GM18520 (cell line): ENCODE results near the gene LYG1.
"Not testable (repeated sequence)": the region's sequence is repeated elsewhere in the genome, so short reads cannot be mapped to it uniquely, and the experiment has no call there.

ENCODE experiments used
- ATAC-seq: cut with Tn5 transposase; IDR thresholded peaks from one replicate; pipeline ENCODE4 v1.9.1; 2021; ENCODE audit not compliant: unreplicated experiment

The LYG1 gene

DNA sequence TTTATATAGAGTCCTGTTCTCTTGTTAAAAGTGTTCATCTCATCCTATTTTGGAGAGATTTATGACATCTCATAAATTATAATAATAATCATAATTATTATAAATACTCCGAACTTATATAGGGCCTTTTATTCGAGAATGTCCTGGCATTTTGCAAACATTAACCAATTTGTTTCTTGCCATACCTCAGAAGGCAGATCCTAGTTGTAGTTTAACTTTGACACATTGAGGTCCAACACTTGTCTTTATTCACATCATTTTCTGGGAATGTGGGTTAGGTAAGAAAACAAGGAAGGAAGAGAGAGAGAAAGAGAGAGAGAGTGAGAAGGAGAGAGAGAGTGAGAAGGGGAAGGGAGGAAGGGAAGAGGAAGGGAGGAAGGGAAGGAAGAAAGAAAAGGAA is at the start of gene LYG1:
Gene LYG1, minus strand, starts transcription at position 101 of the 400 bp plus-strand sequence. CDS start 5,527 bp downstream, outside the sequence.
- ATAC-seq, result not testable (repeated sequence)

- no peak for ATAC-seq
These were observed 49.2 kb upstream of the LYG1 start for GRCh38 chr2:99350194-99350593.

DNA sequence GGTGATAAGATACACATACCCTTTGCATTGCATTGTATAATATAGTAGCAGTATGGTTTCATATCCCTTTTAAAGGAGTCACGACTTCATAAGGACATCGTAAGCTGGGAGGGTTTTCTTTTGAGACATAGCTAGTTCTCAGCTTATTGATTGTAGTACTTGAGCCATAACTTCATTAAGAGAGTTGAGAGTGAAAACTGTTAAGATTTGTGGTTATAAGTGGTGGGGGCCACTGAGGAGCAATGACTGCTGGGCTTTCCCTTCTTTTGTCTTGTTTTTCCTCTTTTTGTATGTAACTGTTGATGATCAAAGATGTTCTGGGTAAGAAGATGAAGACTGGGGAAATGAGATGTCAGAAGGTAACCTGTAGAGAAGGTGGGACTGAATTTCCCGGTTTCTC is 47.2 kb upstream of the LYG1 start:
- ATAC-seq, result peak; percentile 53

- no peak for ATAC-seq
These were observed 45.2 kb upstream of the LYG1 start for GRCh38 chr2:99346218-99346617.

DNA sequence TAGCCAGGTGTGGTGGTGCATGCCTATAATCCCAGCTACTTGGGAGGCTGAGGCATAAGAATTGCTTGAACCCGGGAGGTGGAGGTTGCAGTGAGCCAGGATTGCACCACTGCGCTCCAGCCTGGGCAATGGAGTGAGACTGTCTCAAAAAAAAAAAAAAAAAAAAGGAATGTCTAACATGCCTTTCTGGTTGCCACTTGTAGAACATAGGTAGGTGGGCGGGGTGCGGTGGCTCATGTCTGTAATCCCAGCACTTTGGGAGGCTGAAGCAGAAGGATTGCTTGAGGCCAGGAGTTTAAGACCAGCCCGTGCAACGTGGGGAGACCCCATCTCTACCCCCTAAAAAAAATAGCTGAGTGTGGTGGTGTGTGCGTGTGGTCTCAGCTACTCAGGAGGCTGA is 44.4 kb upstream of the LYG1 start:
- not testable (repeated sequence) for ATAC-seq

DNA sequence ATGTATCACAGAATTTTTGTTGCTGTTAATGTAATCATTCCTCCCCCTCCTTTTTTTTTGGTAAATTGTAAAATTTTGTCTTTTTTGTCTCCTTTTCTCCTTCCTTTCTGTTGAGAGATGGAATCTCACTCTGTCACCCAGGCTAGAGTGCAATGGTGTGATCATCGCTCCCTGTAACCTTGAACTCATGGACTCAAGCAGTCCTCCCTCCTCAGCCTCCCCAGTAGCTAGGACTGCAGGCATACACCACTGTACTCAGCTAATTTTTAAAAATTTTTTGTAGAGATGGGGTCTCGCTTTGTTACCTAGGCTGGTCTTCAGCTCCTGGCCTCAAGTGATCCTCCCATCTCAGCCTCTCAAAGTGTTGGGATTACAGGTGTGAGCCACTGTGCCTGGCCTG is 41.5 kb upstream of the LYG1 start:
- ATAC-seq, result no peak

GRCh38 chr2:99340669-99341236 is 39.8 kb upstream of the LYG1 start:
- no peak for ATAC-seq

DNA sequence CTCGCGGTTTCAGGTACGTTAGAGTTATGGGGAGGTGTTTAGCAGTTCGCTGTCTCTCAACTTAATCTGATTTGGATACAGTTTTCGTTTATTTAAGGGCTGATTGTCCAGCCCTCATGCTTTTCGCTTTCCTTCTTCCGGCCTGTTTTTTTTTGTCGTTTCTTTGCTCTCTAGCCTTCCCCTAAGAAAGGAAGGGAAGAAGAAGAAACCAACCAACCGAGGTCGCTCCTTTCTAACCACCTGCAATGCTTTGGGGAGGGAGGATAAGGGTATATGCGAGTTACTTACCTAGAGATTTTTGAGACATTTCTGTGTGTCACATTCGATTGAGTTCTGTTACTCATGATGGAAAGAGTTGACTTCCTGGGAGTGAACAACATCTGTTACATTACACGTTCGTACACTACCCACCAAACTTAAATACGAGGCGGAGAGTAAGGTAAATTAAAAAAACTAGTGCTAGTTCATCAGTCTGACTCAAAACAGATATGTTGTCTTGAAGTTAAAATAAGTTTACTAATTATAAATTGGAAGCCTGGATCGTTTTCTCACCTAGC is 37.1 kb upstream of the LYG1 start:
- ATAC-seq, result no peak

- peak; percentile 53 for ATAC-seq
These were observed 36.4 kb upstream of the LYG1 start, which contains the start of gene EIF5B for GRCh38 chr2:99337113-99338028. TSS of gene EIF5B (plus strand) at chr2:99337389. CDS start at chr2:99337555, 166 bp downstream.

DNA sequence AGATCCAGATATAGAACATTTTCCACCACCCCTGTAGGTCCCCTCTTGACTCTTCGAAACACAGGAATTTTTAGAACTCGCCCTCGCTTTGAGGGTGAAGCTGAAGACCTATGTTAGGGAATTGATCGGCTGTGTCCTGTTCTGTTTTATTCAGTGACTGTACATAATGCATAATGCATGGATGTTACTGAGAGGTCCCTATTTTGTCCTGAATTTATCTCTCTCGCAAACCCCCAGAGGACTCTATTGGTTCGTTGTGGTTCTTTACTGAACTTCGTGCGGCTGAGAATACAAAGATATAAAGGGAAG is 35.8 kb upstream of the LYG1 start:
- ATAC-seq, result no peak

GRCh38 chr2:99335911-99336803 is 35.2 kb upstream of the LYG1 start, which contains the start of gene TXNDC9:
TSS of gene TXNDC9 (minus strand) at chr2:99336333. CDS start at chr2:99333210, 3,123 bp downstream.
- ATAC-seq, result peak; percentile 62

DNA sequence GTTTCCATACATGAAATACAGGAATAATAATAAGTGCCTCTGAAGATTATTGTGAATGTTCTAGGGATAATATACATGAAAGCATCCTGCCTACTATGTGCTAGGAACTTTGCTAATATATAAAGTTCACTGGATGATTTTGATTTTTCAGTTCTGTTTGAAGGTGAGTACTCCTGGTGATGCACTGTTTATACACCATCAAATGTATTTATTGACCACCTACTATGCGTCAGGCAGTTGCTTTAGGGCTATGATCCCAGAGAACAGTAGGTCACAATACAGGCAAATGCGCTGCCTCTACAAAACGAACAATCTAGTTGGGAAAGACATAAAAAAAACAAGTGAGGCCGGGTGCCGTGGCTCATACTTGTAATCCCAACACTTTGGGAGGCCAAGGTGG is 24.4 kb upstream of the LYG1 start:
- ATAC-seq, result no peak

- not testable (repeated sequence) for ATAC-seq
These were observed 16.8 kb upstream of the LYG1 start for GRCh38 chr2:99317873-99318200.

- no peak for ATAC-seq
These were observed 16.3 kb upstream of the LYG1 start for GRCh38 chr2:99317161-99317872.

GRCh38 chr2:99299580-99299979 is 1.4 kb downstream of the LYG1 start:
- no peak for ATAC-seq

DNA sequence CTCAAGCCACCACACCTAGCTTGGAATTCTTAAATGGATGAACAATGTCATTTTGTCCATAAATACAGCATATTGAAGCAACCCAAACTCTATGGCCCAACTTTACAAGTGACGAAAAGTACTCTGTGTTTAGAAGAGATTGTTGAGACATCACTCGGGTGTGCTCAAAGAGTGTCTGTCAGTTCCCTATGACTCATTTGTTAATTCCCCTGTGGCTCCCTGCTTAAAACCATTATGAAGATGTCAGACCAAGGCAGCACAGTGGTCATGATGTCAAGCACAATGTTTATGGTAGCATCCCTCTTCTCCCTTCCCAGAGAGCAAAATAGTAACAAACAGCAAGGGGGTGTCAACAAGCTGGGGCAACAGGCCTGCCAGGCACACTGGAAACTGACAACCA is 3.0 kb downstream of the LYG1 start:
- no peak for ATAC-seq

- ATAC-seq, result no peak
These were observed 15.5 kb downstream of the LYG1 start for GRCh38 chr2:99285526-99285925.

DNA sequence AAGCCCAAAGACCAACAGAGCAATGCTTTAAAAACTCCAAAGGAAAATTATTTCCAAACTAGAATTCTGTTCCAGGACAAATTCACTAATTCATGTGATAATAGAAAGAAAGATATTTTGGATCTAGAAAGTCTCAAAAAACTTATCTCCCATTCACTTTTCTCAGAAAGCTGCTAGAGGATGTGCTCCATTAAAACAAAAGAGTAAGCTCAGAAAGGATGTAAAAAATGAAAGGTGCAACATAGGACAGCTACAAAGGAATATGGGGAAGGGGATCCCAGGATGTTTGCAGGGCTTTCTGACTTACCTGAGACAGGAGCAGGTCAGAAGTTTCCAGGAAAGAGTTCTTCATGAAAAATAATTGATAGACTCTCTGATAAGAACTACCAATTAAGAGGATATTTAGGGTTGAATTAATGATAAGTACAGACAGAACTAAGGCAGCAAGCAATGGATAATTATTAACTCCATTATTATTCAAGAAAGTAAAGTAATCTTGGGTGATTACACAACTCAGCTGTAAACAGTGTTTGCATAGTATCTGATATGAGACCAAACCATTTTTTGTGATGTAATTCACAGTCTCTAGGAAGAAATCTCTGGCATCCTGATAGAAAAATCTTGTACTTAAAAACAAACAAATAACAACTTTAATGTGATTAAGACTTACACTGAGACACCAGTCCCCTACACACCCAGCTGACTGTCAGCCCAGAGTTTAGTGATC is 20.9 kb downstream of the LYG1 start:
- no peak for ATAC-seq

GRCh38 chr2:99278793-99279291 is 22.2 kb downstream of the LYG1 start:
- ATAC-seq, result no peak
